PC-3 (cell line): Measurements from ENCODE around the gene CSH1. TPM values are rescaled to one million over a fixed set of nuclear protein-coding genes. Genes with fewer than 3 reads are reported as not detected.
"Not testable (repeated sequence)": the region's sequence is repeated elsewhere in the genome, so short reads cannot be mapped to it uniquely, and the experiment has no call there.

Experiments
- ATAC-seq: fragments of 200-7000 bp; cut with Tn5 transposase; 2 replicates; pipeline ENCODE4 v1.9.1; 2020; ENCODE audit warnings: mild to moderate bottlenecking, moderate library complexity
- BruUV-seq: library from RNA; stranded (reverse); fragments of 400-500 nt; replicated peaks from 2 replicates; lab custom pipeline; 2021; lab: Mats Ljungman, UMichigan
- CTCF ChIA-PET: fragments of 300-600 bp; sonication (Branson Sonifier 250); formaldehyde crosslinking; loops from one replicate; lab custom pipeline; 2022; ENCODE audit warnings: antibody characterized with exemption; lab: Charles Lee
- POLR2A ChIA-PET: fragments of 300-600 bp; sonication (Branson Sonifier 250); formaldehyde crosslinking; loops from one replicate; lab custom pipeline; 2022; ENCODE audit warnings: antibody characterized with exemption; ENCODE audit not compliant: unreplicated experiment; lab: Charles Lee
- DNase-seq: peaks from one replicate; pipeline ENCODE4 v3.0.0-alpha.2; 2015
- H2AFZ ChIP-seq: fragments of 300-600 bp; sonication (generic); 2 replicates; pipeline ENCODE4 v1.6.0; 2016; ENCODE audit warnings: antibody characterized with exemption, low read length
- H3F3A ChIP-seq: fragments of 300-600 bp; sonication (generic); one replicate; pipeline ENCODE4 v1.6.0; 2017; ENCODE audit warnings: antibody characterized with exemption, low read length, control low read depth, mild to moderate bottlenecking; ENCODE audit not compliant: unreplicated experiment
- H3K27ac ChIP-seq: fragments of 300-600 bp; sonication (generic); 2 replicates; pipeline ENCODE4 v1.5.1; 2016; ENCODE audit warnings: mild to moderate bottlenecking, low read length
- H3K27me3 ChIP-seq: fragments of 300-600 bp; sonication (generic); 2 replicates; pipeline ENCODE4 v1.6.1; 2016; ENCODE audit warnings: low read length, mixed read lengths
- H3K36me3 ChIP-seq: fragments of 300-600 bp; sonication (generic); 2 replicates; pipeline ENCODE4 v1.6.1; 2016; ENCODE audit warnings: low read depth, mixed run types, low read length, mixed read lengths
- H3K4me1 ChIP-seq: fragments of 300-600 bp; sonication (generic); 2 replicates; pipeline ENCODE4 v1.5.1; 2016; ENCODE audit warnings: low read length; ENCODE audit not compliant: insufficient read depth
- H3K4me2 ChIP-seq: fragments of 300-600 bp; sonication (generic); 2 replicates; pipeline ENCODE4 v1.6.0; 2016; ENCODE audit warnings: low read length
- H3K4me3 ChIP-seq: fragments of 300-600 bp; sonication (generic); 2 replicates; pipeline ENCODE4 v1.5.1; 2016; ENCODE audit warnings: mild to moderate bottlenecking, low read length, mixed read lengths
- H3K79me2 ChIP-seq: fragments of 300-600 bp; sonication (generic); 2 replicates; pipeline ENCODE4 v1.6.1; 2017; ENCODE audit warnings: low read length, mixed read lengths
- H3K9ac ChIP-seq: fragments of 300-600 bp; sonication (generic); 2 replicates; pipeline ENCODE4 v1.6.0; 2016; ENCODE audit warnings: mild to moderate bottlenecking, low read length
- H3K9me2 ChIP-seq: fragments of 300-600 bp; sonication (generic); replicated peaks from 2 replicates; pipeline ENCODE4 v1.6.1; 2016; ENCODE audit warnings: mixed run types, low read length, mixed read lengths
- H3K9me3 ChIP-seq: fragments of 300-600 bp; sonication (generic); 2 replicates; pipeline ENCODE4 v1.6.1; 2016; ENCODE audit warnings: low read length, mixed read lengths
- H4K20me1 ChIP-seq: fragments of 300-600 bp; sonication (generic); 2 replicates; pipeline ENCODE4 v1.6.1; 2016; ENCODE audit warnings: low read length, mixed read lengths
- EZH2 ChIP-seq: fragments of 300-600 bp; sonication (generic); IDR thresholded peaks from one replicate; pipeline ENCODE4 v1.6.1; 2017; ENCODE audit warnings: antibody characterized with exemption, mild to moderate bottlenecking, low read length; ENCODE audit not compliant: unreplicated experiment
- EZH2phosphoT487 ChIP-seq: fragments of 300-600 bp; sonication (generic); IDR thresholded peaks from 2 replicates; pipeline ENCODE4 v1.6.1; 2018; ENCODE audit warnings: mild to moderate bottlenecking, antibody characterized with exemption, low read length, borderline replicate concordance
- intact Hi-C: fragments of 100-400 bp; cut with micrococcal nuclease; formaldehyde crosslinking; loops from 2 replicates; pipeline ENCODE4 v1.9.0; 2023
- total RNA-seq: library from RNA; depleted of rRNA; stranded (reverse); fragments of >200 nt; gene quantifications from 2 replicates; pipeline ENCODE4 v1.2.3, GENCODE V29; 2014
- TF ChIP-seq, protein P1 (sequence below): fragments of 300-600 bp; sonication (generic); conservative IDR thresholded peaks from 2 replicates; pipeline ENCODE4 v1.5.1; 2017; ENCODE audit warnings: antibody characterized with exemption, low read depth, mild to moderate bottlenecking, low read length

The CSH1 gene
- total RNA-seq, 1 experiment from 2014 or later: not detected

DNA sequence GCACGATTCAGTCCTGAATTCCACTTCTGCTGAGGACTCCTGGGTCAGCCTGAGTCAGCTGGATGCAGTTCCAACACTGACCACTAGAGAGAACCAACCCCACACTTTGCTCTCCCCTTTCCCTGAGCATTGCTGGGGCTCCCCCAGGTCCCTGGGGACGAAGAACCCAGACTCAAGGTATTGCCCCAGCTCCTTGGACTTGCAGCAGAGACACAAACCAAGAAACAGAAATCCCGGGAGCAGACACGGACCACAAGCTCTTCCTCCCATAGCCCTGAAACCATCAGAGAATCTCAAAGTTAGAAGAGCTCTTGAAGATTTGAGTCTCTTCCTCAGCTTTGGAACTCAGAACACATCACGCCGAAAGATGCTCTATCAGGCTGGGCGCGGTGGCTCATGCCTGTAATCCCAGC, 22.9 kb upstream of the CSH1 start:
- no peaks in the 10 kb centered on the region for H3K79me2 ChIP-seq
- no peak overlapping the region for H3K27ac ChIP-seq
- intact Hi-C loops: loop anchor here (1.0 to 10.0 kb wide), 6 partner anchors 33 to 365 kb away; no protein-coding TSS in a partner anchor
- ATAC-seq: peak; percentile 95
- TF ChIP-seq, protein P1, sequence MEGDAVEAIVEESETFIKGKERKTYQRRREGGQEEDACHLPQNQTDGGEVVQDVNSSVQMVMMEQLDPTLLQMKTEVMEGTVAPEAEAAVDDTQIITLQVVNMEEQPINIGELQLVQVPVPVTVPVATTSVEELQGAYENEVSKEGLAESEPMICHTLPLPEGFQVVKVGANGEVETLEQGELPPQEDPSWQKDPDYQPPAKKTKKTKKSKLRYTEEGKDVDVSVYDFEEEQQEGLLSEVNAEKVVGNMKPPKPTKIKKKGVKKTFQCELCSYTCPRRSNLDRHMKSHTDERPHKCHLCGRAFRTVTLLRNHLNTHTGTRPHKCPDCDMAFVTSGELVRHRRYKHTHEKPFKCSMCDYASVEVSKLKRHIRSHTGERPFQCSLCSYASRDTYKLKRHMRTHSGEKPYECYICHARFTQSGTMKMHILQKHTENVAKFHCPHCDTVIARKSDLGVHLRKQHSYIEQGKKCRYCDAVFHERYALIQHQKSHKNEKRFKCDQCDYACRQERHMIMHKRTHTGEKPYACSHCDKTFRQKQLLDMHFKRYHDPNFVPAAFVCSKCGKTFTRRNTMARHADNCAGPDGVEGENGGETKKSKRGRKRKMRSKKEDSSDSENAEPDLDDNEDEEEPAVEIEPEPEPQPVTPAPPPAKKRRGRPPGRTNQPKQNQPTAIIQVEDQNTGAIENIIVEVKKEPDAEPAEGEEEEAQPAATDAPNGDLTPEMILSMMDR: peak; percentile 91
- no peak for TF ChIP-seq EZH2
- ChIA-PET POLR2A (no interaction called here), CTCF (interaction anchor here (0.6 to 3.2 kb wide), 14 partner anchors 10 to 214 kb away, joined by 3 to 33 read pairs (median 3); no protein-coding TSS in a partner anchor)
- H3F3A ChIP-seq: no peaks in the 10 kb centered on the region
- peaks cover 14% of the 10 kb centered on the region; the same call in 1 of the 2 replicates for H3K27me3 ChIP-seq
- H3K9me3 ChIP-seq: no peaks in the 10 kb centered on the region
- peak; percentile 76 for DNase-seq
- no peaks in the 10 kb centered on the region for H4K20me1 ChIP-seq
- no TSS peak for BruUV-seq
- H3K4me2 ChIP-seq: no peak overlapping the region
- H3K9ac ChIP-seq: no peak overlapping the region
- H2AFZ ChIP-seq: no peak overlapping the region
- H3K4me1 ChIP-seq: no peaks in the 10 kb centered on the region
- H3K4me3 ChIP-seq: no peak overlapping the region
- H3K9me2 ChIP-seq: no peaks in the 10 kb centered on the region
- H3K36me3 ChIP-seq: no peaks in the 10 kb centered on the region

GRCh38 chr17:63918789-63919305, 22.5 kb upstream of the CSH1 start, which contains the start of gene GH1:
GH1 (minus strand) TSS chr17:63918839; CDS start chr17:63918776, 63 bp downstream.
- BruUV-seq, DNase-seq, H3K9ac ChIP-seq, H2AFZ ChIP-seq, H3K4me2 ChIP-seq, H3K9me3 ChIP-seq, ATAC-seq, H3K9me2 ChIP-seq, H3K4me1 ChIP-seq, H4K20me1 ChIP-seq, H3K4me3 ChIP-seq, H3K79me2 ChIP-seq, H3K27ac ChIP-seq, H3K36me3 ChIP-seq, H3F3A ChIP-seq, POLR2A ChIA-PET: not testable (repeated sequence)
- CTCF ChIA-PET: interaction anchor here (1.0 to 3.2 kb wide), 8 partner anchors 14 to 215 kb away, joined by 3 to 33 read pairs (median 10); no protein-coding TSS in a partner anchor
- peaks cover 14% of the 10 kb centered on the region; the same call in 1 of the 2 replicates for H3K27me3 ChIP-seq
- intact Hi-C loops: loop anchor here (1.0 to 10.0 kb wide), 6 partner anchors 33 to 366 kb away; no protein-coding TSS in a partner anchor

- POLR2A ChIA-PET: interaction anchor here (0.6 kb wide), 1 partner anchor 103 kb away, joined by 4 read pairs; no protein-coding TSS in a partner anchor
- intact Hi-C loops: loop anchor here (2.0 to 10.0 kb wide), 4 partner anchors 34 to 366 kb away; no protein-coding TSS in a partner anchor
Measured at GRCh38 chr17:63918305-63918704, 21.9 kb upstream of the CSH1 start.

More at GRCh38 chr17:63918305-63918704, 21.9 kb upstream of the CSH1 start:
- TF ChIP-seq EZH2phosphoT487 (no peak), EZH2 (no peak)
- TF ChIP-seq, protein P1: peak; percentile 24; the same call in 1 of the 2 replicates
- Histone ChIP-seq H3K27ac (no peak overlapping the region), H3K4me2 (no peak overlapping the region), H2AFZ (no peak overlapping the region), H3K79me2 (no peaks in the 10 kb centered on the region), H4K20me1 (no peaks in the 10 kb centered on the region), H3K4me1 (no peaks in the 10 kb centered on the region), H3K9me2 (no peaks in the 10 kb centered on the region), H3K36me3 (no peaks in the 10 kb centered on the region), H3K4me3 (no peak overlapping the region), H3K27me3 (peaks cover 14% of the 10 kb centered on the region; the same call in 1 of the 2 replicates), H3F3A (no peaks in the 10 kb centered on the region), H3K9ac (no peak overlapping the region), H3K9me3 (no peaks in the 10 kb centered on the region)
- no TSS peak for BruUV-seq
- peak; percentile 14 for DNase-seq
- CTCF ChIA-PET: interaction anchor here (1.0 to 3.2 kb wide), 7 partner anchors 14 to 215 kb away, joined by 3 to 33 read pairs (median 4); no protein-coding TSS in a partner anchor
- peak; percentile 42; the same call in 1 of the 2 replicates for ATAC-seq
